Endometrium (tissue), 2 donors: ENCODE measurements around the gene UBASH3B.
"Not testable (repeated sequence)": the region's sequence is repeated elsewhere in the genome, so short reads cannot be mapped to it uniquely, and the experiment has no call there.

Source experiments
- FAIRE-seq: peaks from 2 replicates; lab custom pipeline; 2012; peaks lifted over from hg19 to GRCh38; lab: Jason Lieb, UNC
- donor health status: control.
- donor health status: control.

The UBASH3B gene

GRCh38 chr11:122813894-122814270, 158.4 kb downstream of the UBASH3B start:
- FAIRE-seq, result no peak

- FAIRE-seq, result no peak
These were observed 158.9 kb downstream of the UBASH3B start for GRCh38 chr11:122814401-122814800.

DNA sequence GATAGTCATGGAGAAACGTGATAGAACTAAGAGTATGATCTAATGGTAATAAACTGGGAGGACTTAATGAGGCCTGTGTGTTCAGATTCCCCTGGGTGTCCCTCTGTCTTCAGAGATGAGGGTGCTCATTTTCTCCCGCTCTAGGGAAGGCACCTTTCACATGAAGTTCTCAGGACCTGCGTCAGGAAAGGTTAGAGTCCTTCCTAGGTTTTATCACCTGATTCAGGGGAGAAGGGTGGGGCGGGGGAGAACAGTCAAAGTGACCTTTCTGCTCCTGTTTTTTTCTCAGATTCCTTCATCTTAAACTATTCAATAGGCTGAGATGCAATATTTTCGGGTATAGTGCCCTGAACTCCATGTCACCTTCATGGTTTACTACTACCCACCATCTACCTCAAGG, 160.4 kb downstream of the UBASH3B start:
- no peak for FAIRE-seq

GRCh38 chr11:122816761-122817520, 161.4 kb downstream of the UBASH3B start:
- FAIRE-seq, result no peak

DNA sequence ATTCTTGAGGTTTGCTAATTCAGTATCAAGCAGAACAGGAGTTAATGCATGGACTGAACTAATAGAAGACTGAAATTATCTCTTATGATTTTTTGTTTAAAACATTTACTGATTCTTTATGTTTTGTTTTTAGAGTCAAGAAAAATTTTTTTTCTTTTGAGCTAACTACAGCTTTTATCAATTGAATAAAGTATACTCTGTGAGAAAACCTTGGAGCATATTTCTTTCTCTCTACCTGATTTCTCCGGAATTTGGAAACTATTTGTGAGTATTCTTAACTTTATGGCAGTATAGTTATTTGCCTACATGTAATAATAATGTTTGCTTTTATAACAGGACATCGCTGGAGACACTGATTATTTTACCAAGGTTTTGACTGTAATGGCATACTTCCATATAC, 164.6 kb downstream of the UBASH3B start:
- no peak for FAIRE-seq

GRCh38 chr11:122821169-122821568, 165.6 kb downstream of the UBASH3B start:
- FAIRE-seq, result no peak

DNA sequence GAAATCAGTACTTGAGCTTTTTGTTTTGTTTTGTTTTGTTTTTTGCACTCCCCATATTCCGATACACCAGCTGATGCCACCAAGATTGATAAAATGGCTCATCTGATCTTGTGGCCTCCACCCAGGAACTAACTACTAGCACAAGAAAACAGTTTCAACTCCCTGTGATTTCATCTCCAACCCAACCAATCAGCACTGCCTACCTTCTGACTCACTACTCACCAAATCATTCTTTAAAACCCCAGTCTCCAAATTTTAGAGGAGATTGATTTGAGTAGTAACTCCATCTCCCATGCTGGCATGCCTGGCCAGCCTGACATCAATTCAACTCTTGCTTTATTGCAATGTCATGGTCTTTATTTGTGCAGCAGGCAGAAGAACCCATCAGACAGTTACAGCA, 166.7 kb downstream of the UBASH3B start:
- no peak for FAIRE-seq

DNA sequence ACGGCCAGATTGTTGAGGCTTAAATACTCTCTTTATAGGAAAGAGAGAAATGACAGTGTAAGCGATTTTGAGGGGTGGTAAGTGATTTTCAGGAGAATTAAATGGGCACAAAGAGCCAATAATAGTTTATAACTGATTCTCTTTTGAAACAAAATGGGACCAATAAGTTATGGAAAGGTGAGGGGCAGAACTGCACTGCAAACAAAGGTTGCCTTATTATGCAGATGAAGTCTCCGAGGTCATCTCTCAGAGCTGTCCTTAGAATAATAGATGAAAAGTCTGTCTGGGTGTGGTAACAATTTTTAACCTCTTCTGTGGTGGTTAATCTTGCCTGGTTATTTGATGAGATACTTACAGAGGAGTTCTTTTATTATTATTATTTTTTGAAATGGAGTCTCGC, 168.0 kb downstream of the UBASH3B start:
- FAIRE-seq, result no peak

- FAIRE-seq, result not testable (repeated sequence)
These were observed 173.8 kb downstream of the UBASH3B start for GRCh38 chr11:122829371-122829770.

DNA sequence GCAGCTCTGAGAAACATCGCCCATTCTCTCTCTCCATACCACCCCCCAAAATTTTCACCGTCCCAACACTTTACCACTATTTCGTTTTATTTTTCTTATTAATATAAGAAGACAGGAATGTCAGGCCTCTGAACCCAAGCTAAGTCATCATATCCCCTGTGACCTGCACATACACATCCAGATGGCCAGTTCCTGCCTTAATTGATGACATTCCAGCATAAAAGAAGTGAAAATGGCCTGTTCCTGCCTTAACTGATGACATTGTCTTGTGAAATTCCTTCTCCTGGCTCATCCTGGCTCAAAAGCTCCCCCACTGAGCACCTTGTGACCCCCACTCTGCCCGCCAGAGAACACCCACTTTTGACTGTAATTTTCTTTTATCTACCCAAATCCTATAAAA, 176.8 kb downstream of the UBASH3B start:
- FAIRE-seq, result not testable (repeated sequence)

GRCh38 chr11:122832721-122833470, 177.4 kb downstream of the UBASH3B start:
- FAIRE-seq, result no peak

DNA sequence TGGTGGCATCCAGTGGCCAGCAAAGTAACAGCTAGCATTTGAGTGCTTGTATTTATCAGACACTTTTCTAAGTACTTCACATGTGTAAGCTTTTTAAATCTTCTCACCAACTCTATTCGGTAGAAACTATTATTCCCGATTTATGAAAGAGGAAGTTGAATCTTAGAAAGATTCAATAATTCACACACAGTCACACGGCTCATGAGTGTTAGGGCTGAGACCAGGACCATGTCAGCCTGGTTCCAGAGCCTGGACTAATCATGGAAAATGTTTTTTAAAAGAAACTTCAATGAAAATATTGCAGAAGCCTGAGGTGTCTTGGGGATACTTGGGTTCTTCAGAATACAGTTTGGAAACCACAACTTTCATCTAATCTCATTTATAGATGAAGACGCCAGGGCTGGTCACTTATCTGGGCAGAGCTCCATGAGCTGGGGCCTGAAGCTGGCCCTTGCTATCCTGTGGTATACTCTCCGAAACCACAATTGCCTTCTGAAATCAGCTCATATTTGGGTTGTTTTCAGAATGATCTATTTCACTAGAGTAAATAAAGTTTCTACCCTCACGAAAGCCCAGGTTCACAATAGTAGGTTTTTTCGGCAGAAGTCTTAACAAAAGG, 178.4 kb downstream of the UBASH3B start:
- no peak for FAIRE-seq

DNA sequence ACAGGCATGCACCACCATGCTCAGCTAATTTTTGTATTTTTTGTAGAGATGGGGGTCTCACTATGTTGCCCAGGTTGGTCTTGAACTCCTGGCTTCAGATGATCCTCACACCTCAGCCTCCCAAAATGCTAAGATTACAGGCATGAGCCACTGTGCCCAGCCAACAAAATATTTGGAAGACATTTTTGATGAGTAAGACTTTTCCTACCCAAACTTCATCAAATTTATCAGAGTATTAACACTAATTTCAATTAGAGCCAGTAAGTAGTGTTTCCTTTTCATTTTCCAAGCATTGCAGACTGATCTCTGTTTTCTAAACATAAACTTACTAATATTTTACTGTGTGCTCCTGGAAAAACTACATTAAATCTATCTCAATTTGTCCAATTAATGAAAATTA, 181.4 kb downstream of the UBASH3B start:
- FAIRE-seq, result no peak

DNA sequence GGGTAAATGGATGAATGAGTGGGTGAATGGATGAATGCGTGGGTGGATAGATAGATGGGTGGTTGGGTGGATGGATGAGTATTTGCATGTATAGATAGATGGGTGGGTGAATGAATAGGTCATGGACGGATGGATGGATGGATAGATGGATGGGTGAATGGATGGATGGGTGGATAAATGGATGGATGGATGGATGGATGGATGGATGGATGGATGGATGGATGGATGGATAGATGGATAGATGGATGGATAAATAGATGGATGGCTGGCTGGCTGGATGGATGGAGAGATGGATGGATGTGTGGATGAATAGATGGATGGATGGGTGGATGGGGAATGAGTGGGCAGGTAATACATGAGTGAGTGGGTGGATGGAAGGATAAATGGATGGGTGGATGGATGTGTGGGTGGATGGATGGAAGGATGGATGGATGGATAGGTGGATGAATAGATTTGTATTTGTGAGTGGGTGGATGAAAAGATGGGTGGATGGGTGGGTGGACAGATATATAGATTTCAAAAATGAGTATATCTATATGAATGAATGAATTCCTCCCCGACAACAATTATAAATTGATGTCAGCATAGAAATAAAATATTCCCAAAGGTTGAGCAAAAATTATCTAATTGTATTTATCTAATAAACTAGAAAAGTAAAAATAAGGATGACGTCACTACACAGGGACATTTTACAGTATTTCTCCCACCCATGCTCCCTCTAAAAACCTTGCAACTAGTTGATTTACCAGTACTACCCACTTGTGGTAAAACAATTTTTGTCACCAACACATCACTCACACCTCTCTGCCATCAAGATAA, 182.2 kb downstream of the UBASH3B start:
- FAIRE-seq, result no peak

DNA sequence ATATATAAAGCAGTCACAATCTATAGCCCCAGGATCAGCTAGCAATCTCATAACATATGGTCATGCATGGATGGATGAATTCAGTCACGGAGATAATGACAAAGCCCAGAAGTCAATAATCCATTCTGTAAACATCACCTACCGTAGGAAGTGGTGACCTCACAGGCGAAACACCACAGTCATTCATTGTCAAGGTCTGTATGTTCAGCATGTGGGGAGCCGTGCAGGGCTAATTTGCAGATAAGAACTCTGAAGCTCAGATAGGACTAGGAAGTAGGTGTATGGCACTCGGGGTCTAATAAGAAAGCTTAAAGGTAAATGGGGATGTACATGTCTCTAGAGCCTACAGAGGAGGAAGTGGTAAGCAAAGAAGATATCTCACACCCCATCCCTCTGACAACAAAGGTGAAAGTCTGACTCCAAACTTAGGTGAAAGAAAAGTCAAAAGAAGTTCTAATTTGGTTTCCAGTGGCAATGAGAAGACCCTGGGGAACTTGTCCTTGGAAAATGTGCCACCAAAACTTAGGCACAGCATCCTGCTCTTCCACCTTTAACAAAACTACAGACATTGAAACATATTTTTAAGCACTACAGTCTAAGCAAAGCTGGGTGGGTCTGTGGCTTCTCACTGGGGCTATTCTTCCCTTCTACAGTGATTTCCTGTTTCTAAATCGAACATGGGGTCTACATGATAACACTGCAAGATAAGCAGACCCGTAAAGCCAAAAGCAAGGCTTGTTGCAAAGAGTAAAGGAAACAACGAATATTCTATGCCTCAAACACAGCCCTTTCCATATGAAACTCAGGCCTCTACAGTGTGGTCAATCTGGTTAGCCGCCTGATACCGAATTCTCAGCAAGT, 188.0 kb downstream of the UBASH3B start:
- FAIRE-seq, result no peak

GRCh38 chr11:122847466-122847865, 191.9 kb downstream of the UBASH3B start:
- no peak for FAIRE-seq

- FAIRE-seq, result no peak
These were observed 192.7 kb downstream of the UBASH3B start for GRCh38 chr11:122848186-122848585.

- no peak for FAIRE-seq
These were observed 194.6 kb downstream of the UBASH3B start for GRCh38 chr11:122850076-122850631.

DNA sequence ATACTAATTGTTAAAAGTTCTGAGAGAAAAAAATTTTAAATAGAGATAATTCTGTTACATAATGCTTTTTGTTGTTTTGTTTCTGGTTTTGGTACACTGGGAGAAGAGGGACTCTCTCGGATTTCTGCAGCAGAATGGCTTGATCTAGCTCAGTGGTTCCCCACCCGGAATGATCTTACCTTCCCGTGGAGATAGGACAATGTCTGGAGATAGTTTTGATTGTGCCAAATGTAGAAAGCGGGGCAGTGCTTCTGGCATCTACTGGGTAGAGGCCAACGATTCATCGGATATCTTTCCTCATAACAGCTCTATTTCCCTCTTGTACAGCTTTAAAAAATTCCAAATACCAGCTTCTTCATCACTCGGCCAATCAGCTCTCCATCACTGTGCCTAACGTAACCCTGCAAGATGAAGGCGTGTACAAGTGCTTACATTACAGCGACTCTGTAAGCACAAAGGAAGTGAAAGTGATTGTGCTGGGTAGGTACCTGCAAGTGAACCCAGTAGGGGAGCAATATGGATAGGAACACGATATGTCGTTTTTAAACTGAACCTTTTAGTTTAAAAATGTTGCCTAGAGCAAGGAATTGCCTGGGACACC, 195.9 kb downstream of the UBASH3B start:
- FAIRE-seq, result no peak

DNA sequence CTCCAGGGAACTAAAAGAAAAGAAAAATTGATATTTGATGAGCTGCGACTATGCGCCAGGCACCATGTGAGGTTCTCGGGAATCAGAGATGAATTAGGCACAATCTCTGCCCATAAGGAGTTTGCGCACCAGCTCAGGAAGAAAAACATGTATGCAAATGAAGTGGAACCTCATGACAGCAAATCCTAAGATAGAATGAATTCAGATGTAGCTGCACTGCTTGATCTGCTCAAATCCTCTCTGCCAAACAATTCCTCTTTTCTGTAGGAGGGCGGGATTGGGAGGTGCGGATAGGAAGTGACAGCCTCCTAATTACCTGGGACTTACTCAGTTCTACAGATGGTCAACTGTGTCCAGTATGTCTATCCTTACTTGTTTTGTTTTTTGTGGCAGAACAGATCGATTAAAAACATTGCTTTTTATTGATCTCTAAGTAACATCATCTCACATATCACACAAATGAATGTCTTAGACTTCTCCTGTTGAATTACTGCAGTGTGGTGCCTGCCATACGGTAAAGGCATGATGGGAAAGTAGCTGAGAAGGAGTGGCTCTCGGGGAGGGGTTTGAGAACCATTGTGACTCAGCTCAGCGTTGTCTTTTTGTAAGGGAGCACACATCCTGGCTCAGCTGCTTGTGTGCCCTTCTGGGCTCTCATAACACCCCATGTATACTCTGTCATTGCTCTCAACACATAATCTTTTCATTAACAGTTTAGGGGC, 196.7 kb downstream of the UBASH3B start:
- FAIRE-seq, result no peak
